PC-9 (cell line): ENCODE results near the gene DECR2. TPM values are rescaled to one million over a fixed set of nuclear protein-coding genes. Genes with fewer than 3 reads are reported as not detected.

Source experiments
- BruUV-seq: library from RNA; stranded (reverse); fragments of 400-500 nt; replicated peaks from 2 replicates; lab custom pipeline; 2021; lab: Mats Ljungman, UMichigan
- CTCF ChIA-PET: fragments of 300-600 bp; sonication (Branson Sonifier 250); formaldehyde crosslinking; loops from one replicate; lab custom pipeline; 2022; ENCODE audit warnings: antibody characterized with exemption; lab: Charles Lee
- POLR2A ChIA-PET: fragments of 300-600 bp; sonication (Branson Sonifier 250); formaldehyde crosslinking; loops from one replicate; lab custom pipeline; 2022; ENCODE audit warnings: antibody characterized with exemption; ENCODE audit not compliant: unreplicated experiment; lab: Charles Lee
- DNase-seq, 2 experiments: peaks; one replicate each; pipeline versions ENCODE4 v3.0.0 to v3.0.0-alpha.2; 2015 to 2022; ENCODE audit warnings: mixed read lengths in 1 of 2
- H2AFZ ChIP-seq: fragments of 200-600 bp; sonication (generic); 2 replicates; pipeline ENCODE4 v1.8.1; 2017; ENCODE audit warnings: antibody characterized with exemption
- H3F3A ChIP-seq: fragments of 200-600 bp; sonication (generic); 2 replicates; pipeline ENCODE4 v1.8.1; 2017; ENCODE audit warnings: antibody characterized with exemption, mild to moderate bottlenecking, low read depth; ENCODE audit not compliant: insufficient read depth
- H3K27ac ChIP-seq: fragments of 200-600 bp; sonication (generic); 2 replicates; pipeline ENCODE4 v1.6.1; 2016; ENCODE audit warnings: mixed run types
- H3K27me3 ChIP-seq: fragments of 200-600 bp; sonication (generic); 2 replicates; pipeline ENCODE4 v1.6.1; 2016; ENCODE audit warnings: low read depth, mixed run types; ENCODE audit not compliant: insufficient read depth
- H3K36me3 ChIP-seq: fragments of 200-600 bp; sonication (generic); 2 replicates; pipeline ENCODE4 v1.6.1; 2016; ENCODE audit warnings: low read depth, mixed run types
- H3K4me1 ChIP-seq: fragments of 200-600 bp; sonication (generic); replicated peaks from 2 replicates; pipeline ENCODE4 v1.6.1; 2016; ENCODE audit warnings: mixed run types; ENCODE audit not compliant: insufficient read depth
- H3K4me2 ChIP-seq: fragments of 200-600 bp; sonication (generic); 2 replicates; pipeline ENCODE4 v1.6.1; 2017; ENCODE audit warnings: mixed run types
- H3K4me3 ChIP-seq: fragments of 200-600 bp; sonication (generic); 2 replicates; pipeline ENCODE4 v1.6.1; 2016; ENCODE audit warnings: mixed run types
- H3K79me2 ChIP-seq: fragments of 200-600 bp; sonication (generic); 2 replicates; pipeline ENCODE4 v1.6.1; 2017; ENCODE audit warnings: low read depth, mixed run types
- H3K9me2 ChIP-seq: fragments of 200-600 bp; sonication (generic); 2 replicates; pipeline ENCODE4 v1.8.1; 2017; ENCODE audit warnings: mild to moderate bottlenecking; ENCODE audit not compliant: insufficient read depth
- H3K9me3 ChIP-seq: fragments of 200-600 bp; sonication (generic); 2 replicates; pipeline ENCODE4 v1.8.1; 2016; ENCODE audit warnings: low read depth; ENCODE audit not compliant: insufficient read depth
- H4K20me1 ChIP-seq: fragments of 200-600 bp; sonication (generic); 2 replicates; pipeline ENCODE4 v1.8.1; 2017; ENCODE audit not compliant: insufficient read depth
- CTCF ChIP-seq: fragments of 200-600 bp; sonication (generic); conservative IDR thresholded peaks from 2 replicates; pipeline ENCODE4 v1.6.1; 2017; ENCODE audit warnings: mixed run types, antibody characterized with exemption, mild to moderate bottlenecking, moderate library complexity
- EZH2 ChIP-seq: fragments of 200-600 bp; sonication (generic); IDR thresholded peaks from 2 replicates; pipeline ENCODE4 v1.8.0; 2017; ENCODE audit warnings: antibody characterized with exemption, low read depth
- intact Hi-C: fragments of 100-400 bp; cut with micrococcal nuclease; formaldehyde crosslinking; loops from one replicate; pipeline ENCODE4 v1.10.0; 2022; ENCODE audit not compliant: unreplicated experiment
- total RNA-seq: library from RNA; stranded (reverse); gene quantifications from 2 replicates; pipeline ENCODE4 v1.2.3, GENCODE V29; 2021

DECR2 gene
- total RNA-seq, 1 experiment from 2014 or later: 65.4 TPM

- no TSS peak for BruUV-seq
- Histone ChIP-seq H3K4me1 (no peaks in the 10 kb centered on the region), H3K79me2 (no peaks in the 10 kb centered on the region), H2AFZ (peak overlapping the region; percentile 79; the same call in 1 of the 2 replicates), H4K20me1 (no peaks in the 10 kb centered on the region), H3K36me3 (no peaks in the 10 kb centered on the region), H3K27ac (no peak overlapping the region), H3K27me3 (no peaks in the 10 kb centered on the region), H3F3A (peaks cover 26% of the 10 kb centered on the region; the same call in 1 of the 2 replicates), H3K9me3 (no peaks in the 10 kb centered on the region), H3K4me3 (peak overlapping the region; percentile 67), H3K9me2 (no peaks in the 10 kb centered on the region), H3K4me2 (peak overlapping the region; percentile 86)
- intact Hi-C loops: loop anchor here (10.0 kb wide), 1 partner anchor 264 kb away; the partner anchor contains the start of genes MCRIP2 and WDR90
- POLR2A ChIA-PET: no interaction called here
- CTCF ChIA-PET: interaction anchor here (1.0 kb wide), 1 partner anchor 11 kb away, joined by 3 read pairs; the partner anchor contains the start of gene MRPL28
- no peak for TF ChIP-seq EZH2
- no peak for TF ChIP-seq CTCF
- no peak for DNase-seq
Measured at GRCh38 chr16:381012-381788, 20.5 kb upstream of the DECR2 start.

GRCh38 chr16:381789-382717 is 19.6 kb upstream of the DECR2 start, which contains the start of gene PGAP6:
PGAP6 (minus strand) TSS chr16:381978; CDS start chr16:381821, 157 bp downstream.
- H4K20me1 ChIP-seq: no peaks in the 10 kb centered on the region
- no peaks in the 10 kb centered on the region for H3K4me1 ChIP-seq
- peak within 1 kb of the TSS; percentile 86 for H3K4me2 ChIP-seq
- no peak within 1 kb of the TSS for H3K27ac ChIP-seq
- no peaks in the 10 kb centered on the region for H3K9me2 ChIP-seq
- intact Hi-C loops: loop anchor here (10.0 kb wide), 1 partner anchor 263 kb away; the partner anchor contains the start of genes MCRIP2 and WDR90
- H3K27me3 ChIP-seq: no peaks in the 10 kb centered on the region
- ChIA-PET POLR2A (interaction anchor here (0.6 to 0.8 kb wide), 4 partner anchors 10 to 188 kb away, joined by 4 to 20 read pairs (median 6); partner anchors contain the start of gene PIGQ), CTCF (interaction anchor here (0.6 to 1.0 kb wide), 4 partner anchors 11 to 406 kb away, joined by 3 to 13 read pairs (median 8); partner anchors contain the start of genes CHTF18, MRPL28 and RPUSD1)
- BruUV-seq: no TSS peak
- H3K4me3 ChIP-seq: peak within 1 kb of the TSS; percentile 67
- H3K36me3 ChIP-seq: no peaks in the 10 kb centered on the region
- TF ChIP-seq CTCF (no peak), EZH2 (no peak)
- H3F3A ChIP-seq: peaks cover 26% of the 10 kb centered on the region; the same call in 1 of the 2 replicates
- H3K9me3 ChIP-seq: no peaks in the 10 kb centered on the region
- no peaks in the 10 kb centered on the region for H3K79me2 ChIP-seq
- peak within 1 kb of the TSS; percentile 79 for H2AFZ ChIP-seq
- peak in 1 of 2 experiments; percentile 81 for DNase-seq
